ENCODE results near the gene SIK3. TPM values are rescaled to one million over a fixed set of nuclear protein-coding genes. Genes with fewer than 3 reads are reported as not detected.
"Not testable (repeated sequence)": the region's sequence is repeated elsewhere in the genome, so short reads cannot be mapped to it uniquely, and the experiment has no call there.

The SIK3 gene
- polyA plus RNA-seq, 3 donors from 2014 or later: 3.7 to 26.2 (median 16.5) TPM

- Mint-ChIP-seq H3K4me3 (no peak overlapping the region), H3K36me3 (peaks cover 0 to under 1% (median 0%) of the 10 kb centered on the region in 3 donors), H3K4me1 (peaks cover 0 to 4% of the 10 kb centered on the region in 2 donors), H3K27ac (no peak overlapping the region), H3K9me3 (no peaks in the 10 kb centered on the region), H3K27me3 (ENCODE audit: low read depth in 3 of 3) (no peaks in the 10 kb centered on the region)
- DNase-seq: no peak
These were observed 286.1 kb downstream of the SIK3 start for GRCh38 chr11:116812109-116812508.

GRCh38 chr11:116811194-116811593 lies 287.0 kb downstream of the SIK3 start:
- Mint-ChIP-seq H3K36me3 (peaks cover 0 to 4% (median 0%) of the 10 kb centered on the region in 3 donors), H3K27ac (no peak overlapping the region), H3K4me3 (no peak overlapping the region), H3K9me3 (no peaks in the 10 kb centered on the region), H3K27me3 (ENCODE audit: low read depth in 3 of 3) (no peaks in the 10 kb centered on the region), H3K4me1 (peaks cover 0 to 4% of the 10 kb centered on the region in 2 donors)
- no peak for DNase-seq

- peaks cover 0 to 4% (median 0%) of the 10 kb centered on the region in 3 donors for H3K36me3 Mint-ChIP-seq
- no peak for DNase-seq
- H3K27ac Mint-ChIP-seq: no peak overlapping the region
- H3K9me3 Mint-ChIP-seq: no peaks in the 10 kb centered on the region
- H3K4me1 Mint-ChIP-seq: peaks cover 0 to 4% of the 10 kb centered on the region in 2 donors
- no peak overlapping the region for H3K4me3 Mint-ChIP-seq
- H3K27me3 Mint-ChIP-seq (ENCODE audit: low read depth in 3 of 3): peaks cover 0 to 3% (median 0%) of the 10 kb centered on the region in 3 donors
These were observed 289.7 kb downstream of the SIK3 start for GRCh38 chr11:116808262-116809175.

- H3K27me3 Mint-ChIP-seq (ENCODE audit: low read depth in 3 of 3): peaks cover 0 to 3% (median 1%) of the 10 kb centered on the region in 3 donors
- H3K4me1 Mint-ChIP-seq: no peaks in the 10 kb centered on the region
- no peak for DNase-seq
- peaks cover 0 to 4% (median 0%) of the 10 kb centered on the region in 3 donors for H3K36me3 Mint-ChIP-seq
- H3K4me3 Mint-ChIP-seq: no peak overlapping the region
- H3K27ac Mint-ChIP-seq: no peak overlapping the region
- H3K9me3 Mint-ChIP-seq: no peaks in the 10 kb centered on the region
These were observed 290.5 kb downstream of the SIK3 start for GRCh38 chr11:116807601-116808261.

- Mint-ChIP-seq H3K36me3 (peaks cover 0 to 4% (median 0%) of the 10 kb centered on the region in 3 donors), H3K4me3 (no peak overlapping the region), H3K9me3 (no peaks in the 10 kb centered on the region), H3K27ac (no peak overlapping the region), H3K27me3 (ENCODE audit: low read depth in 3 of 3) (peaks cover 2 to 5% (median 3%) of the 10 kb centered on the region in 3 donors), H3K4me1 (no peaks in the 10 kb centered on the region)
- no peak for DNase-seq
These were observed 294.2 kb downstream of the SIK3 start for GRCh38 chr11:116804001-116804400.

- H3K27me3 Mint-ChIP-seq (ENCODE audit: low read depth in 3 of 3); DNase-seq; H3K9me3 Mint-ChIP-seq; H3K4me3 Mint-ChIP-seq; H3K27ac Mint-ChIP-seq; H3K4me1 Mint-ChIP-seq; H3K36me3 Mint-ChIP-seq: not testable (repeated sequence)
These were observed 296.6 kb downstream of the SIK3 start for GRCh38 chr11:116801662-116802061.

- H3K4me3 Mint-ChIP-seq: no peak overlapping the region
- DNase-seq: no peak
- no peaks in the 10 kb centered on the region for H3K9me3 Mint-ChIP-seq
- H3K36me3 Mint-ChIP-seq: no peaks in the 10 kb centered on the region
- H3K4me1 Mint-ChIP-seq: no peaks in the 10 kb centered on the region
- H3K27ac Mint-ChIP-seq: no peak overlapping the region
- H3K27me3 Mint-ChIP-seq (ENCODE audit: low read depth in 3 of 3): peaks cover 2 to 6% (median 5%) of the 10 kb centered on the region in 3 donors
These were observed 297.6 kb downstream of the SIK3 start for GRCh38 chr11:116800610-116801009.

- no peaks in the 10 kb centered on the region for H3K36me3 Mint-ChIP-seq
- DNase-seq: no peak
- no peaks in the 10 kb centered on the region for H3K9me3 Mint-ChIP-seq
- H3K4me1 Mint-ChIP-seq: no peaks in the 10 kb centered on the region
- H3K27me3 Mint-ChIP-seq (ENCODE audit: low read depth in 3 of 3): peaks cover 2 to 6% (median 4%) of the 10 kb centered on the region in 3 donors
- peak overlapping the region in 1 of 6 donors; percentile 20 for H3K27ac Mint-ChIP-seq
- H3K4me3 Mint-ChIP-seq: no peak overlapping the region
These were observed 299.9 kb downstream of the SIK3 start for GRCh38 chr11:116798368-116798767.

GRCh38 chr11:116797816-116798215 lies 300.4 kb downstream of the SIK3 start:
- Mint-ChIP-seq H3K27ac (no peak overlapping the region), H3K4me3 (no peak overlapping the region), H3K9me3 (no peaks in the 10 kb centered on the region), H3K4me1 (no peaks in the 10 kb centered on the region), H3K27me3 (ENCODE audit: low read depth in 3 of 3) (peaks cover 2 to 5% (median 4%) of the 10 kb centered on the region in 3 donors), H3K36me3 (no peaks in the 10 kb centered on the region)
- no peak for DNase-seq

GRCh38 chr11:116796548-116796947 lies 301.7 kb downstream of the SIK3 start:
- DNase-seq: no peak
- no peak overlapping the region for H3K4me3 Mint-ChIP-seq
- H3K9me3 Mint-ChIP-seq: no peaks in the 10 kb centered on the region
- no peaks in the 10 kb centered on the region for H3K36me3 Mint-ChIP-seq
- H3K27me3 Mint-ChIP-seq (ENCODE audit: low read depth in 3 of 3): peaks cover 1 to 4% (median 2%) of the 10 kb centered on the region in 3 donors
- no peak overlapping the region for H3K27ac Mint-ChIP-seq
- H3K4me1 Mint-ChIP-seq: no peaks in the 10 kb centered on the region

- H3K4me1 Mint-ChIP-seq: peaks cover 3 to 6% of the 10 kb centered on the region in 2 donors
- H3K36me3 Mint-ChIP-seq: no peaks in the 10 kb centered on the region
- DNase-seq: no peak
- H3K4me3 Mint-ChIP-seq: no peak overlapping the region
- peaks cover 2 to 4% (median 4%) of the 10 kb centered on the region in 3 donors for H3K27me3 Mint-ChIP-seq (ENCODE audit: low read depth in 3 of 3)
- no peak overlapping the region for H3K27ac Mint-ChIP-seq
- no peaks in the 10 kb centered on the region for H3K9me3 Mint-ChIP-seq
These were observed 303.4 kb downstream of the SIK3 start for GRCh38 chr11:116794851-116795250.

- Mint-ChIP-seq H3K4me3 (no peak overlapping the region), H3K9me3 (no peaks in the 10 kb centered on the region), H3K4me1 (peaks cover 3 to 7% of the 10 kb centered on the region in 2 donors), H3K27ac (no peak overlapping the region), H3K27me3 (ENCODE audit: low read depth in 3 of 3) (peaks cover 2 to 4% (median 4%) of the 10 kb centered on the region in 3 donors), H3K36me3 (no peaks in the 10 kb centered on the region)
- no peak for DNase-seq
These were observed 304.5 kb downstream of the SIK3 start for GRCh38 chr11:116793772-116794097.

Data from immature natural killer cell (primary cell).